ENCODE measurements around the gene MAST2.

- no peak for TF ChIP-seq POLR2A (IDR thresholded peaks at IDR 0.05)
- TF ChIP-seq CTCF (IDR thresholded peaks at IDR 0.05) = no peak
Observed at GRCh38 chr1:45911634-45912033, 108.2 kb downstream of the MAST2 start.
